Chondrocyte (in vitro differentiated cells): ENCODE data around the gene MRTFB. TPM values are rescaled to one million over a fixed set of nuclear protein-coding genes. Genes with fewer than 3 reads are reported as not detected.

Source experiments
- DNase-seq: peaks from one replicate; pipeline ENCODE4 v3.0.0; 2021; ENCODE audit warnings: mixed read lengths, low spot score
- H3K27ac Mint-ChIP-seq: one replicate; pipeline ENCODE4 v1.8.0; 2021; ENCODE audit warnings: mild to moderate bottlenecking, moderate library complexity, mixed read lengths; ENCODE audit not compliant: unreplicated experiment
- H3K27me3 Mint-ChIP-seq: 2 replicates; pipeline ENCODE4 v1.8.0; 2021; ENCODE audit warnings: low read depth, mixed read lengths
- H3K36me3 Mint-ChIP-seq: 2 replicates; pipeline ENCODE4 v1.8.0; 2021; ENCODE audit warnings: low read depth, mixed read lengths
- H3K4me1 Mint-ChIP-seq: 2 replicates; pipeline ENCODE4 v1.8.0; 2021; ENCODE audit warnings: low read depth, mild to moderate bottlenecking, mixed read lengths
- H3K4me3 Mint-ChIP-seq: one replicate; pipeline ENCODE4 v1.8.0; 2021; ENCODE audit warnings: mild to moderate bottlenecking, moderate library complexity, mixed read lengths; ENCODE audit not compliant: unreplicated experiment
- H3K9me3 Mint-ChIP-seq: 2 replicates; pipeline ENCODE4 v1.8.0; 2021; ENCODE audit warnings: low read depth, mixed read lengths
- total RNA-seq: library from RNA; stranded (reverse); gene quantifications from 3 replicates; pipeline ENCODE4 v1.2.1, GENCODE V29; 2021
- TF ChIP-seq, protein P1 (sequence below): fragments of 200-600 bp; sonication (generic); IDR thresholded peaks from 2 replicates; pipeline ENCODE4 v1.5.0; 2021; ENCODE audit warnings: antibody characterized with exemption, mild to moderate bottlenecking, moderate library complexity

The MRTFB gene
- total RNA-seq, 1 donor from 2014 or later = 32.2 TPM

DNA sequence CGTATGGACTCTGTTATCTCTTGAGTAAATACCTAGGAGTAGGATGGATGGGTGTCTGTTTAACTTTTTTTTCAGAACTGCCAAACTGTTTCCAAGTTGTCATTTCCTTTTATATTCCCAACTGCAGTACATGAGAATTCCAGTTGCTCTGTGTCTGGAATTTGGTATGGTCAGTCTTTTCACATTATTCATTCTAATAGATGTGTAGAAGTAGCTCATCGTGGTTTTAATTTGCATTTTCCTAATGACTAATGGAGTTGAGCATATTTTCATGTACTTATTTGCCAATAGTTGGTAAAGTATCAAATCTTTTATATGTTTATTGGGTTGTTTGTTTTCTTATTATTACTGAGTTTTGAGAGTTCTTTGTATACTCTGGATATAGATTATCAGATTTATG lies 27.0 kb downstream of the MRTFB start:
- Mint-ChIP-seq H3K9me3 (peaks cover 8% of the 10 kb centered on the region), H3K27ac (no peak overlapping the region), H3K4me3 (no peak overlapping the region), H3K27me3 (no peaks in the 10 kb centered on the region), H3K4me1 (peaks cover 26% of the 10 kb centered on the region), H3K36me3 (no peaks in the 10 kb centered on the region)
- TF ChIP-seq, protein P1, sequence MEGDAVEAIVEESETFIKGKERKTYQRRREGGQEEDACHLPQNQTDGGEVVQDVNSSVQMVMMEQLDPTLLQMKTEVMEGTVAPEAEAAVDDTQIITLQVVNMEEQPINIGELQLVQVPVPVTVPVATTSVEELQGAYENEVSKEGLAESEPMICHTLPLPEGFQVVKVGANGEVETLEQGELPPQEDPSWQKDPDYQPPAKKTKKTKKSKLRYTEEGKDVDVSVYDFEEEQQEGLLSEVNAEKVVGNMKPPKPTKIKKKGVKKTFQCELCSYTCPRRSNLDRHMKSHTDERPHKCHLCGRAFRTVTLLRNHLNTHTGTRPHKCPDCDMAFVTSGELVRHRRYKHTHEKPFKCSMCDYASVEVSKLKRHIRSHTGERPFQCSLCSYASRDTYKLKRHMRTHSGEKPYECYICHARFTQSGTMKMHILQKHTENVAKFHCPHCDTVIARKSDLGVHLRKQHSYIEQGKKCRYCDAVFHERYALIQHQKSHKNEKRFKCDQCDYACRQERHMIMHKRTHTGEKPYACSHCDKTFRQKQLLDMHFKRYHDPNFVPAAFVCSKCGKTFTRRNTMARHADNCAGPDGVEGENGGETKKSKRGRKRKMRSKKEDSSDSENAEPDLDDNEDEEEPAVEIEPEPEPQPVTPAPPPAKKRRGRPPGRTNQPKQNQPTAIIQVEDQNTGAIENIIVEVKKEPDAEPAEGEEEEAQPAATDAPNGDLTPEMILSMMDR = no peak
- no peak for DNase-seq

GRCh38 chr16:14100825-14101224 lies 29.7 kb downstream of the MRTFB start:
- Mint-ChIP-seq H3K36me3 (no peaks in the 10 kb centered on the region), H3K27ac (no peak overlapping the region), H3K4me1 (peaks cover 27% of the 10 kb centered on the region), H3K4me3 (no peak overlapping the region), H3K9me3 (peaks cover 8% of the 10 kb centered on the region), H3K27me3 (no peaks in the 10 kb centered on the region)
- TF ChIP-seq, protein P1 = no peak
- DNase-seq = no peak

GRCh38 chr16:14101415-14101814 lies 30.3 kb downstream of the MRTFB start:
- H3K4me3 Mint-ChIP-seq = no peak overlapping the region
- H3K27me3 Mint-ChIP-seq = no peaks in the 10 kb centered on the region
- no peaks in the 10 kb centered on the region for H3K36me3 Mint-ChIP-seq
- H3K4me1 Mint-ChIP-seq = peaks cover 29% of the 10 kb centered on the region
- no peak overlapping the region for H3K27ac Mint-ChIP-seq
- H3K9me3 Mint-ChIP-seq = peaks cover 8% of the 10 kb centered on the region
- TF ChIP-seq, protein P1 = no peak
- DNase-seq = no peak

DNA sequence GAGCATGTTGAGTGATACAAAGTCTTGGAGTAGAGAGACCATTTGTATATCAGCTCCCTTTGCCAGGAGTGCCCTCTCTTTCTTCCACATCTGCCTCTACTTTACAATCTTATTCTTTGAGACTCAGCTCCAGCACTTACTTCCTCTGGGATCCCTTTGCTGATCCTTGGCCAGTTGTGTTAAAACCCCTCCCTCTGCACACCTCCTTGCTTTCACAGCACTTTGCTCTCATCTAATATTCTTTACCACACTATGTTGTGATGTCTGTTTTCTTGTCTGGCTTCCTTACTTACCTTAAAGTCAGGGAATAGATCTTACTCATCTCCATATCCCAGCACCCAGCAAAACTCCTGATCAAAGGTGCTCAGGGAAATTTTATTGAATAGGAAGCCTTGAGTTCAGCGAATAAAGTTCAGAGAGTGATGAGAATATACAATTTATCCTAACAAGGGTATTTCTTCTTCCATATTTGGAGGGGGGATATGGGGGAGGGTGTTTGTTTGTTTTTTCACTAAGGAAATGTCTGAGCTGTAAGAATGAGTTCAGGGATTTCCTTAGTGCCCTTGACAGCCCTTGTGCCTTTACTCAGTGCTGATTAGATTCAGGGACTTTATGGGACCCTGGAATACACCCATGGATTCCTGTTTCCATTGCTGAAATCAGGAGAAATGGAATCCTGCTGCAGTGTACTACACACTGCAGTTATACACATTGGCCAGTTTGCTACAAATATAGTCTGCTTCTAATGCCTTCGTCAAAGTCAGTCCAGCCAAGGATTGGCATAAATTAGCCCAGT lies 32.0 kb downstream of the MRTFB start:
- no peak overlapping the region for H3K27ac Mint-ChIP-seq
- H3K36me3 Mint-ChIP-seq = no peaks in the 10 kb centered on the region
- peaks cover 27% of the 10 kb centered on the region for H3K4me1 Mint-ChIP-seq
- peaks cover 5% of the 10 kb centered on the region for H3K9me3 Mint-ChIP-seq
- TF ChIP-seq, protein P1 = no peak
- no peaks in the 10 kb centered on the region for H3K27me3 Mint-ChIP-seq
- no peak overlapping the region for H3K4me3 Mint-ChIP-seq
- DNase-seq = no peak

- TF ChIP-seq, protein P1 = no peak
- H3K4me1 Mint-ChIP-seq = peaks cover 27% of the 10 kb centered on the region
- no peak for DNase-seq
- no peak overlapping the region for H3K27ac Mint-ChIP-seq
- no peak overlapping the region for H3K4me3 Mint-ChIP-seq
- no peaks in the 10 kb centered on the region for H3K36me3 Mint-ChIP-seq
- H3K27me3 Mint-ChIP-seq = no peaks in the 10 kb centered on the region
- peaks cover 5% of the 10 kb centered on the region for H3K9me3 Mint-ChIP-seq
Observed at GRCh38 chr16:14104066-14104465, 32.9 kb downstream of the MRTFB start.
